NOMO-1 (cell line): ENCODE results near the gene NKX6-2.
"Not testable (repeated sequence)": the region's sequence is repeated elsewhere in the genome, so short reads cannot be mapped to it uniquely, and the experiment has no call there.

Experiments used
- DNase-seq, 2 experiments: peaks; one replicate each; lab custom pipeline; 2025; ENCODE audit not compliant: unreplicated experiment in 2 of 2; lab: John Stamatoyannopoulos, UW

The NKX6-2 gene

GRCh38 chr10:132785723-132786475 lies at the start of gene NKX6-2:
Gene NKX6-2 (minus strand): TSS chr10:132786147. CDS start chr10:132785948, 199 bp downstream.
- no peak for DNase-seq

GRCh38 chr10:132834891-132835847 lies 49.2 kb upstream of the NKX6-2 start:
- no peak for DNase-seq

- no peak for DNase-seq
These were observed 48.4 kb upstream of the NKX6-2 start for GRCh38 chr10:132834311-132834761.

- no peak for DNase-seq
These were observed 47.6 kb upstream of the NKX6-2 start for GRCh38 chr10:132833421-132834111.

GRCh38 chr10:132832186-132832969 lies 46.4 kb upstream of the NKX6-2 start:
- no peak for DNase-seq

- no peak for DNase-seq
These were observed 43.5 kb upstream of the NKX6-2 start for GRCh38 chr10:132829403-132829802.

- DNase-seq = no peak
These were observed 42.7 kb upstream of the NKX6-2 start for GRCh38 chr10:132828681-132829080.

- no peak for DNase-seq
These were observed 42.1 kb upstream of the NKX6-2 start for GRCh38 chr10:132827861-132828539.

- DNase-seq = no peak
These were observed 41.5 kb upstream of the NKX6-2 start for GRCh38 chr10:132827423-132827789.

- DNase-seq = no peak
These were observed 40.8 kb upstream of the NKX6-2 start for GRCh38 chr10:132826524-132827422.

- DNase-seq = not testable (repeated sequence)
These were observed 40.0 kb upstream of the NKX6-2 start for GRCh38 chr10:132825783-132826523.

- no peak for DNase-seq
These were observed 34.1 kb upstream of the NKX6-2 start for GRCh38 chr10:132820056-132820455.

- no peak for DNase-seq
These were observed 31.8 kb upstream of the NKX6-2 start for GRCh38 chr10:132817701-132818211.

- no peak for DNase-seq
These were observed 30.8 kb upstream of the NKX6-2 start for GRCh38 chr10:132816718-132817117.

GRCh38 chr10:132815168-132815857 lies 29.4 kb upstream of the NKX6-2 start:
- no peak for DNase-seq

GRCh38 chr10:132814469-132814856 lies 28.5 kb upstream of the NKX6-2 start:
- DNase-seq = no peak
